ENCODE measurements around the gene MDC1. TPM values are rescaled to one million over a fixed set of nuclear protein-coding genes. Genes with fewer than 3 reads are reported as not detected.
"Not testable (repeated sequence)": the region's sequence is repeated elsewhere in the genome, so short reads cannot be mapped to it uniquely, and the experiment has no call there.

The MDC1 gene
- total RNA-seq, 1 donor from 2014 or later: 14.5 TPM

DNA sequence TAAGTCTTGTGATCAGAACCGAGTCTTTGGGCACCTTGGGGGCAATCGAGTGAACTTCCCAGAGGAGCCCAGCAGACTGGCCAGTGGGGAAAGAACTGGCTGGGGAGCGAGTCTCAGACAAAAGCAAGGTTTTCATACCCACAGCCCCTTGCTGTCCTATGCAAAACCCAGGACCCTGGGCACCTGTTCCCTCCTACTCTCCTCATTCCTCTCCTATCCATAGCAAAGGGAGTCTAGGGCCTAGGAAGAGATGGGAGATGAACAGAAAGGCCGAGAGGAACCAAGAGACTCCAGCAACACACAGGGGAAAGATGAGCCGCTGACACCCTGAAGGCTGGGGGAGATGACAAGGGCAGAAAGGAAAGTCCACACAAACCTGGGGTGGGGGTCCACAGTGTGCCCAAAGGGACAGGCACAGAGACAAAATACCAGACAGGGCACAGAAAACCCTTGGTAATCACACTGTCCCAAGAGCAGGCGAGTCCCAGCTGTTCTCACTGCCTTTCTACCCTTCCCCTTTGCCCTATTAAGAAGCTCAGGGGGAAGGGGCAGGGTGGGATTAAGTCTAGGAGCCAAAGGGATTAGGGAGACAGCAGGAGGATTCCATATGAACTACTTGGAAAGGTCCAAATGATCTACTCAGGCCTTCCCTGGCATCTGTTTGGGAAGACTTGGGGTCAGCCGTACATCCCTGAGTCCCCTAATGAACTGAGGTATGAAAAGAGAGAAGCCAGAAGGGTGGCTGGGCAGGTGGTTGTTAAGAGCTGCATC is 37.1 kb downstream of the MDC1 start:
- DNase-seq: no peak

- peak; percentile 89 for DNase-seq
Observed at GRCh38 chr6:30678964-30679726, 37.9 kb downstream of the MDC1 start.

DNA sequence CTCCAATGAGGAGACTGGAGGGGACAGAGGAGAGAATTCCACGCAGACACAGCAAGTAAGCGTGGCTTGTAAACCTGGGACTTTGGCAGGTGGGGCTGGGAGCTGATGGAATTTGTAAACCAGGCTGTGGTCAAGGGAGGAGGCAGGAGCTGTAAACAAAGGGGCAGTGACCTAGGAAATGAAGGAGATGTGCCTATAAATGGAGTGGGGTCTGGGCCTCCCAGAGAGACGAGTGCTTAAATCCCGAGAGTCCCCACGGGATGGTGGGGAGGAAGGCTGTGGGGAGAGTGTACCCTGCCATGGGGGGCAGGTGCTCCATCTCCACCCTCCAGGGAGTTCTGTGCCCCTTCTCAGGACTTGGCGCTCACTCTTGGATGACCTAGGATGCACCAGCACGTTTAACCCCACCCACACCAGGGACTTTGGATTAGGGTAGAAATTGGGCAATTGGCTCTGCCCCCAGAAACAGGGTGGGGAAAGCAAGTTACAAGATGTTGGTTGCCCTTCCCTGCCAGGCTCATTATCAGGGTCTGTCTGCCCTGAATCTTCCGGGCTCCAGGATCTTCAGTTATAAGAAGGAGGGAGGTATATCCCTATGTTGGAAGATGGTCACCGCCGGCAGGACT is 40.3 kb downstream of the MDC1 start:
- no peak for DNase-seq

DNA sequence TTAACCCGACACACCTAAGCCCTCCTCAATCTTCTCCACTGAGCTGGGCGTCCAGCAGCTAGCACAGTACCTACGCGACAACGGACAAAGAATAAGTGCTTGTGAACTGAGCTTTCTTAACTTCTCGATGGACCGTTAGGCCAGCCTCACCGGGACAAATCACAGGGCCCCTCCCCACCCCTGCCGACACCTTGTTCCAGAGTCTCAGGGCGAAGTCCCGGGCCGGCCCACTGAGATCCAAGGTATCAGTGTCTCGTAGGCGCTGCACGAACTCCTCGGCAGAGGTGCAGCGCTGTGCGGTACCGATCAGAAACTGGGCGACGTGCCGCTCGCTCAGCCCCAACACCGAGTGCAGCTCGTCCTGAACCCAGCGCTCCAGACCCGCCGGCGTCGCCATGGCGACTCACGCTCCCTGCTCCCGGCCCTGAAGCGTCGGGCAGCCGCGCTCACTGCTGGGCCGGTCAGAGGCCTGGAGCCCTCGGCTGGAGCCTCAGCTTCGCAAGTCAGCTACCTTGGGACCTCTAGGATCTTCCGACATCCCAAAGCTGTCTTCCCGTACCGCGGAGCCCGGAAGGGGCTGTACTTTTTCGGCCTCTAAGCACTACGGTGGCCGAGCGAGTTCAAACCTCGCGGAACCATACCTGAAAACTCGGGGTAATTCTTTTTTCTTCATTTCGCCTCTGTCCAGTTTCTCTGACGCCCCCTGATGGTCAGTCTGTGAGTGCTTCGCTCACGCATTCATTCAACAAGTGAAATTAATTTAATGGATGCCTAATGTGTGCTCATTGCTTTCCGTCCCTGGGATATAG is 44.4 kb downstream of the MDC1 start, which contains the start of gene DHX16:
Gene DHX16, minus strand, starts transcription at position 562 of the 809 bp plus-strand sequence. Its CDS starts 165 bp downstream, at position 397.
- DNase-seq: peak; percentile 99

DNA sequence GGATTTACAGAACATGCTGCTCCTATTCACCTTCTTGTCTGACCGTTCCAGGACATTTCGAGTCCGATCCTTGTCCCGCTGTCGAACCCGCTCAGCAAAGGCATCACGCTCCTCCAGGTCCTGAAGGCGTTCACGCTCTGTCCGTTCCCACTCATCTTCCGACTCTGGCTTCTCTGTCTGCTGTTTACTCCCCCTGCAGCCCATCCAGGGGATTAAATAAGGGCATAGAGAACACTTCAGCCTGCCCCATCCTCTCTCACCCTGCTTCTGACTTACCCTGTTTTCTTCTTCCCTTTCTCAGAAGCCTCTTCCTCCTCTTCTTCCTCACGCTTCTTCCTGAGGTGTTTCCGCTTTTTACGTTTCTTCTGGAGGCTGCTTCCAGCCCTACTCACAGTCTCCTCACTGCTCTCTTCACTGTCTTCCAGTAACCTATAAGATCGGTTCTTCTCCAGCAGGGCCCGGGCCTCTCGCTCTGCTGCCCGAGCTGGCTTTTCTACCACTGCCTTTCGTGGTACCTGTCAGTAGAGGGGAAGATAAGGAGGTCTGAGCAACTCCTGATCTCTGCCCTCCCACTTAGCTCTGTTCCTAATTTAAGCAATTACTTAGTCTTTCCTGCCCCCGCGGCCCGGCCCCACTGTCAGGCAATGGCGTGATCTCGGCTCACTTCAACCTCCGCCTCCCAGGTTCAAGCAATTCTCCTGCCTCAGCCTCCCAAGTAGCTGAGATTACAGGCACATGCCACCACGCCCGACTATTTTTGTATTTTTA is 46.1 kb downstream of the MDC1 start:
- no peak for DNase-seq

GRCh38 chr6:30666300-30666699 is 50.8 kb downstream of the MDC1 start:
- DNase-seq: not testable (repeated sequence)

GRCh38 chr6:30664994-30665767 is 51.9 kb downstream of the MDC1 start:
- no peak for DNase-seq

DNA sequence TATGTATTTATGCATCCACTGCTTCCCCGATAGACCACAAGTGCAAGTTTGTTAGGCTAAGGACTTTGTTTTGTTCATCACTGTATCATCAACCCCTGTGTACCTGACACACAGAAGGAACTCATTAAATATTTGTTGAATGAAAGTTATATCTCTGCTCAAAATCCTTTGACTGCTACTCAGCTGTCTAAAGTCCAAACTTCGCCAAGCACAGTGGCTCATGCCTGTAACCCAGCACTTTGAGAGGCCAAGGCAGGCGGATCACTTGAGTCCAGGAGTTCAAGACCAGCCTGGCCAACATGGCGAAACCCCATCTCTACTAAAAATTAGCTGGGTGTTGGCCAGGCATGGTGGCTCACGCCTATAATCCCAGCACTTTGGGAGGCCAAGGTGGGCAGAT is 59.2 kb downstream of the MDC1 start:
- not testable (repeated sequence) for DNase-seq

GRCh38 chr6:30657454-30657853 is 59.6 kb downstream of the MDC1 start:
- no peak for DNase-seq

- no peak for DNase-seq
Observed at GRCh38 chr6:30656513-30656912, 60.6 kb downstream of the MDC1 start.

GRCh38 chr6:30655743-30656094 is 61.4 kb downstream of the MDC1 start:
- no peak for DNase-seq

GRCh38 chr6:30654798-30655742 is 62.0 kb downstream of the MDC1 start:
- no peak for DNase-seq

GRCh38 chr6:30651143-30651542 is 65.9 kb downstream of the MDC1 start:
- no peak for DNase-seq

Small RNA genes within 50 kb of the gene (small RNA-seq; reads per million reads assigned to genes)
- not detected for gene RF00019 (ENCODE audit: low replicate concordance)
- not detected for gene RN7SL353P (ENCODE audit: low replicate concordance)

Other genes starting within 250 kb of the MDC1 start
- 179 TPM for gene HLA-E, start 227.8 kb downstream of the MDC1 start, total RNA-seq
- 40.2 TPM for gene GNL1, start 160.8 kb downstream of the MDC1 start, total RNA-seq
- 5.8 TPM for gene PRR3, start 160.0 kb downstream of the MDC1 start, total RNA-seq
- 36.4 TPM for gene ABCF1, start 145.8 kb downstream of the MDC1 start, total RNA-seq
- gene PPP1R10, start 100.0 kb downstream of the MDC1 start, total RNA-seq: 18.8 TPM
- gene MRPS18B, start 99.4 kb downstream of the MDC1 start, total RNA-seq: 60.1 TPM
- gene ATAT1, start 90.4 kb downstream of the MDC1 start, total RNA-seq: 6.4 TPM
- 15.5 TPM for gene C6orf136, start 70.1 kb downstream of the MDC1 start, total RNA-seq
- 24.5 TPM for gene DHX16, start 44.3 kb downstream of the MDC1 start, total RNA-seq
- gene PPP1R18, start 30.6 kb downstream of the MDC1 start, total RNA-seq: 19.7 TPM
- gene NRM, start 26.3 kb downstream of the MDC1 start, total RNA-seq: 5.2 TPM
- gene TUBB, start 3.1 kb upstream of the MDC1 start, total RNA-seq: 286 TPM
- 79.3 TPM for gene FLOT1, start 25.4 kb upstream of the MDC1 start, total RNA-seq
- gene IER3, start 27.3 kb upstream of the MDC1 start, total RNA-seq: 7.1 TPM
- gene DDR1, start 167.2 kb upstream of the MDC1 start, total RNA-seq: 73.2 TPM
- gene GTF2H4, start 190.9 kb upstream of the MDC1 start, total RNA-seq: 19.9 TPM
- gene VARS2, start 197.0 kb upstream of the MDC1 start, total RNA-seq: 19.6 TPM
- not detected for gene SFTA2, start 214.9 kb upstream of the MDC1 start, total RNA-seq
- not detected for gene MUCL3, start 223.7 kb upstream of the MDC1 start, total RNA-seq

Data from tongue (tissue), 3 donors.